ENCODE results near the gene LMO4.

The LMO4 gene

GRCh38 chr1:87305762-87306161, 22.9 kb upstream of the LMO4 start:
- H3K27me3 ChIP-seq (replicated peaks; ENCODE audit: insufficient read depth, low read length): no peaks in the 10 kb centered on the region

GRCh38 chr1:87307306-87307705, 21.4 kb upstream of the LMO4 start:
- Histone ChIP-seq H3K4me1 (ENCODE audit: low read length) (no peaks in the 10 kb centered on the region), H3K36me3 (replicated peaks; ENCODE audit: insufficient read depth, low read length) (no peaks in the 10 kb centered on the region), H3K9ac (ENCODE audit: low read length) (no peak overlapping the region), H3K27me3 (replicated peaks; ENCODE audit: insufficient read depth, low read length) (no peaks in the 10 kb centered on the region), H3K9me3 (replicated peaks; ENCODE audit: insufficient read depth, low read length) (no peaks in the 10 kb centered on the region), H3K4me2 (ENCODE audit: low read depth, low read length) (no peak overlapping the region), H3K4me3 (ENCODE audit: low read length) (no peak overlapping the region), H3K27ac (ENCODE audit: low read length) (no peak overlapping the region), H3F3A (ENCODE audit: insufficient read depth, low read length) (no peaks in the 10 kb centered on the region), H2AFZ (ENCODE audit: low read length) (no peak overlapping the region), H4K20me1 (ENCODE audit: insufficient read depth, low read length) (no peaks in the 10 kb centered on the region), H3K9me2 (replicated peaks; ENCODE audit: insufficient read depth, low read length) (no peaks in the 10 kb centered on the region), H3K79me2 (ENCODE audit: low read length) (no peaks in the 10 kb centered on the region)
- no peak for TF ChIP-seq EZH2phosphoT487 (IDR thresholded peaks at IDR 0.05; ENCODE audit: low read length)
- no peak for TF ChIP-seq CTCF (IDR thresholded peaks at IDR 0.05; ENCODE audit: low read length)
- TF ChIP-seq EZH2 (optimal IDR thresholded peaks at IDR 0.05; ENCODE audit: low read depth, low read length): no peak
- DNase-seq: no peak

More at GRCh38 chr1:87305762-87306161, 22.9 kb upstream of the LMO4 start:
- no peak overlapping the region for H3K9ac ChIP-seq (ENCODE audit: low read length)
- H3F3A ChIP-seq (ENCODE audit: insufficient read depth, low read length): no peaks in the 10 kb centered on the region
- H3K9me2 ChIP-seq (replicated peaks; ENCODE audit: insufficient read depth, low read length): no peaks in the 10 kb centered on the region
- H3K79me2 ChIP-seq (ENCODE audit: low read length): no peaks in the 10 kb centered on the region
- no peak overlapping the region for H3K4me3 ChIP-seq (ENCODE audit: low read length)
- H2AFZ ChIP-seq (ENCODE audit: low read length): no peak overlapping the region
- H3K4me2 ChIP-seq (ENCODE audit: low read depth, low read length): no peak overlapping the region
- no peaks in the 10 kb centered on the region for H4K20me1 ChIP-seq (ENCODE audit: insufficient read depth, low read length)
- no peaks in the 10 kb centered on the region for H3K9me3 ChIP-seq (replicated peaks; ENCODE audit: insufficient read depth, low read length)
- TF ChIP-seq EZH2 (optimal IDR thresholded peaks at IDR 0.05; ENCODE audit: low read depth, low read length): no peak
- no peak for TF ChIP-seq CTCF (IDR thresholded peaks at IDR 0.05; ENCODE audit: low read length)
- no peak for TF ChIP-seq EZH2phosphoT487 (IDR thresholded peaks at IDR 0.05; ENCODE audit: low read length)
- no peaks in the 10 kb centered on the region for H3K4me1 ChIP-seq (ENCODE audit: low read length)
- no peaks in the 10 kb centered on the region for H3K36me3 ChIP-seq (replicated peaks; ENCODE audit: insufficient read depth, low read length)
- no peak overlapping the region for H3K27ac ChIP-seq (ENCODE audit: low read length)
- no peak for DNase-seq

GRCh38 chr1:87307931-87308330, 20.7 kb upstream of the LMO4 start:
- H3K9me2 ChIP-seq (replicated peaks; ENCODE audit: insufficient read depth, low read length): no peaks in the 10 kb centered on the region
- H4K20me1 ChIP-seq (ENCODE audit: insufficient read depth, low read length): no peaks in the 10 kb centered on the region
- no peak overlapping the region for H3K9ac ChIP-seq (ENCODE audit: low read length)
- no peaks in the 10 kb centered on the region for H3K27me3 ChIP-seq (replicated peaks; ENCODE audit: insufficient read depth, low read length)
- no peaks in the 10 kb centered on the region for H3F3A ChIP-seq (ENCODE audit: insufficient read depth, low read length)
- H3K4me3 ChIP-seq (ENCODE audit: low read length): no peak overlapping the region
- no peaks in the 10 kb centered on the region for H3K79me2 ChIP-seq (ENCODE audit: low read length)
- no peak overlapping the region for H2AFZ ChIP-seq (ENCODE audit: low read length)
- H3K9me3 ChIP-seq (replicated peaks; ENCODE audit: insufficient read depth, low read length): no peaks in the 10 kb centered on the region
- no peak for TF ChIP-seq CTCF (IDR thresholded peaks at IDR 0.05; ENCODE audit: low read length)
- TF ChIP-seq EZH2 (optimal IDR thresholded peaks at IDR 0.05; ENCODE audit: low read depth, low read length): no peak
- TF ChIP-seq EZH2phosphoT487 (IDR thresholded peaks at IDR 0.05; ENCODE audit: low read length): no peak
- H3K4me1 ChIP-seq (ENCODE audit: low read length): no peaks in the 10 kb centered on the region
- no peak overlapping the region for H3K4me2 ChIP-seq (ENCODE audit: low read depth, low read length)
- DNase-seq: no peak
- H3K27ac ChIP-seq (ENCODE audit: low read length): no peak overlapping the region
- no peaks in the 10 kb centered on the region for H3K36me3 ChIP-seq (replicated peaks; ENCODE audit: insufficient read depth, low read length)

All from MM.1S (cell line).